C4-2B (cell line): ENCODE measurements around the gene UBXN6.

Source experiments
- CTCF ChIP-seq: fragments of 450-650 bp; conservative IDR thresholded peaks from 2 replicates; pipeline ENCODE4 v1.5.1; 2017; ENCODE audit warnings: mild to moderate bottlenecking
- ZFX ChIP-seq: fragments of 450-650 bp; IDR thresholded peaks from 2 replicates; pipeline ENCODE4 v1.6.1; 2017

GRCh38 chr19:4487572-4487971 lies 30.0 kb upstream of the UBXN6 start:
- TF ChIP-seq CTCF = no peak
- no peak for TF ChIP-seq ZFX
